IMR-90 (cell line): ENCODE data around the gene SHE. TPM values are rescaled to one million over a fixed set of nuclear protein-coding genes. Genes with fewer than 3 reads are reported as not detected.

ENCODE experiments used
- ATAC-seq: fragments of 200-7000 bp; cut with Tn5 transposase; 2 replicates; pipeline ENCODE4 v1.9.1; 2020; ENCODE audit warnings: low read depth, mild to moderate bottlenecking, moderate library complexity
- BruUV-seq: library from RNA; stranded (reverse); fragments of 400-500 nt; replicated peaks from 2 replicates; lab custom pipeline; 2021; lab: Mats Ljungman, UMichigan
- CTCF ChIA-PET: fragments of 300-600 bp; formaldehyde crosslinking; extraction: SDS; loops from one replicate; lab custom pipeline; 2021; ENCODE audit warnings: antibody characterized with exemption; lab: Yijun Ruan, JAX
- POLR2A ChIA-PET: fragments of 300-600 bp; sonication (Branson Sonifier 250); formaldehyde crosslinking; loops from one replicate; lab custom pipeline; 2022; ENCODE audit warnings: antibody characterized with exemption; ENCODE audit not compliant: unreplicated experiment; lab: Charles Lee
- DNase-seq: peaks from one replicate; pipeline ENCODE4 v3.0.0; 2013
- H2AFZ ChIP-seq: replicated peaks from 2 replicates; pipeline ENCODE3; 2013; ENCODE audit warnings: low read length, mild to moderate bottlenecking; ENCODE audit not compliant: poor library complexity
- H2AK5ac ChIP-seq: 2 replicates; pipeline ENCODE4 v1.6.1; 2013; ENCODE audit warnings: low read depth, low read length, inconsistent platforms
- H2AK9ac ChIP-seq: replicated peaks from 2 replicates; pipeline ENCODE3; 2013; ENCODE audit warnings: mild to moderate bottlenecking, low read depth, low read length, moderate library complexity; ENCODE audit not compliant: poor library complexity
- H2BK120ac ChIP-seq: 2 replicates; pipeline ENCODE4 v1.6.1; 2013; ENCODE audit warnings: low read depth, low read length, inconsistent platforms
- H2BK15ac ChIP-seq: 3 replicates; pipeline ENCODE4 v1.6.1; 2013; ENCODE audit warnings: low read depth, low read length, inconsistent platforms
- H2BK20ac ChIP-seq: 2 replicates; pipeline ENCODE4 v1.6.1; 2013; ENCODE audit warnings: low read depth, mild to moderate bottlenecking, inconsistent platforms, low read length, moderate library complexity
- H2BK5ac ChIP-seq: 2 replicates; pipeline ENCODE4 v1.6.1; 2013; ENCODE audit warnings: mild to moderate bottlenecking, low read depth, low read length, inconsistent platforms; ENCODE audit not compliant: poor library complexity, severe bottlenecking
- H3K14ac ChIP-seq: replicated peaks from 2 replicates; pipeline ENCODE4 v1.6.1; 2013; ENCODE audit warnings: low read depth, low read length, inconsistent platforms
- H3K18ac ChIP-seq: 2 replicates; pipeline ENCODE4 v1.6.1; 2013; ENCODE audit warnings: low read depth, low read length, control low read depth
- H3K23ac ChIP-seq: 2 replicates; pipeline ENCODE4 v1.6.1; 2013; ENCODE audit warnings: low read depth, low read length, inconsistent platforms
- H3K27ac ChIP-seq: 2 replicates; pipeline ENCODE4 v1.5.1; 2013; ENCODE audit warnings: mild to moderate bottlenecking, control low read depth, low read length; ENCODE audit not compliant: insufficient read depth
- H3K27me3 ChIP-seq: 2 replicates; pipeline ENCODE4 v1.6.1; 2013; ENCODE audit warnings: low read length; ENCODE audit not compliant: control insufficient read depth, insufficient read depth
- H3K36me3 ChIP-seq: 2 replicates; pipeline ENCODE4 v1.6.1; 2013; ENCODE audit warnings: low read length, mixed read lengths; ENCODE audit not compliant: control insufficient read depth, insufficient read depth
- H3K4ac ChIP-seq: 2 replicates; pipeline ENCODE4 v1.6.1; 2013; ENCODE audit warnings: low read depth, low read length, inconsistent platforms
- H3K4me1 ChIP-seq: 2 replicates; pipeline ENCODE4 v1.6.1; 2013; ENCODE audit warnings: low read length, mixed read lengths; ENCODE audit not compliant: control insufficient read depth, insufficient read depth
- H3K4me2 ChIP-seq: 2 replicates; pipeline ENCODE4 v1.6.1; 2013; ENCODE audit warnings: low read depth, mild to moderate bottlenecking, control low read depth, low read length, moderate library complexity
- H3K4me3 ChIP-seq: 2 replicates; pipeline ENCODE4 v1.5.1; 2013; ENCODE audit warnings: low read depth, mild to moderate bottlenecking, control low read depth, low read length, moderate library complexity; ENCODE audit not compliant: insufficient read depth
- H3K56ac ChIP-seq: 2 replicates; pipeline ENCODE4 v1.6.1; 2013; ENCODE audit warnings: low read length, inconsistent platforms; ENCODE audit not compliant: insufficient read depth; ENCODE audit errors: extremely low read depth
- H3K79me1 ChIP-seq, 2 experiments: 2 replicates each; pipeline ENCODE4 v1.6.1; 2013; ENCODE audit warnings: low read length in 2 of 2, inconsistent platforms in 1 of 2, low read depth in 1 of 2
- H3K9ac ChIP-seq: 2 replicates; pipeline ENCODE4 v1.6.1; 2013; ENCODE audit warnings: low read depth, low read length, control low read depth
- H3K9me1 ChIP-seq: 2 replicates; pipeline ENCODE4 v1.6.1; 2013; ENCODE audit warnings: low read length, inconsistent platforms; ENCODE audit not compliant: insufficient read depth
- H3K9me3 ChIP-seq: 2 replicates; pipeline ENCODE4 v1.6.1; 2013; ENCODE audit warnings: low read length; ENCODE audit not compliant: control insufficient read depth, insufficient read depth
- H4K20me1 ChIP-seq: 2 replicates; pipeline ENCODE4 v1.6.1; 2013; ENCODE audit warnings: low read length, inconsistent platforms; ENCODE audit not compliant: insufficient read depth
- H4K5ac ChIP-seq: 2 replicates; pipeline ENCODE4 v1.6.1; 2013; ENCODE audit warnings: mild to moderate bottlenecking, low read depth, low read length, control low read depth
- H4K8ac ChIP-seq, 2 experiments: 2 replicates each; pipeline ENCODE4 v1.6.1; 2013; ENCODE audit warnings: low read depth in 2 of 2, low read length in 2 of 2, control low read depth in 1 of 2, inconsistent platforms in 1 of 2
- H4K91ac ChIP-seq: 2 replicates; pipeline ENCODE4 v1.6.1; 2013; ENCODE audit warnings: low read depth, low read length, inconsistent platforms; ENCODE audit not compliant: insufficient read depth
- FOS ChIP-seq: fragments of 150-350 bp; IDR thresholded peaks from 2 replicates; pipeline ENCODE4 v1.6.1; 2016; ENCODE audit warnings: low read depth, low read length
- MAZ ChIP-seq: IDR thresholded peaks from 2 replicates; pipeline ENCODE4 v1.6.1; 2012; ENCODE audit warnings: low read depth, mild to moderate bottlenecking, low read length, improper control_type of control experiment, moderate library complexity, borderline replicate concordance
- NFE2L2 ChIP-seq: fragments of 150-350 bp; IDR thresholded peaks from 2 replicates; pipeline ENCODE4 v1.6.1; 2016; ENCODE audit warnings: low read depth, mild to moderate bottlenecking, low read length
- POLR2A ChIP-seq: IDR thresholded peaks from 2 replicates; pipeline ENCODE4 v1.6.1; 2012; ENCODE audit warnings: mild to moderate bottlenecking, low read depth, low read length
- RCOR1 ChIP-seq: IDR thresholded peaks from 2 replicates; pipeline ENCODE4 v1.6.1; 2012; ENCODE audit warnings: mild to moderate bottlenecking, low read length, improper control_type of control experiment; ENCODE audit not compliant: insufficient replicate concordance
- RFX5 ChIP-seq: IDR thresholded peaks from 2 replicates; pipeline ENCODE4 v1.8.0; 2012; ENCODE audit warnings: low read depth, mild to moderate bottlenecking, low read length, moderate library complexity
- SMC3 ChIP-seq: fragments of 150-350 bp; IDR thresholded peaks from 2 replicates; pipeline ENCODE4 v1.6.1; 2016; ENCODE audit warnings: low read depth, mild to moderate bottlenecking, antibody characterized with exemption, low read length, moderate library complexity
- WGBS, 2 experiments: methylation state at CpG; one replicate each; pipeline versions ENCODE4 v1.1.5 to v1.1.7; 2013; ENCODE audit warnings: missing lambda C conversion rate in 2 of 2; ENCODE audit not compliant: insufficient read length in 1 of 2; ENCODE audit errors: extremely low coverage in 2 of 2; 5-methylcytosine and 5-hydroxymethylcytosine counted together
- dilution Hi-C: fragments of 300-500 bp; cut with HindIII; formaldehyde crosslinking; loops from one replicate; pipeline ENCODE4 v1.14.3; 2018; ENCODE audit warnings: low sequenced_read_pairs; ENCODE audit not compliant: unreplicated experiment
- in situ Hi-C: fragments of 300-500 bp; cut with MboI; formaldehyde crosslinking; loops from 3 replicates; pipeline ENCODE4 v1.14.3; 2019; ENCODE audit warnings: low sequenced_read_pairs, inconsistent platforms, mixed read lengths
- intact Hi-C: fragments of 100-400 bp; cut with micrococcal nuclease; formaldehyde crosslinking; loops from 2 replicates; pipeline ENCODE4 v1.10.0; 2022
- polyA plus RNA-seq, 3 experiments: library from polyadenylated mRNA; depleted of rRNA; stranded (reverse); fragments of >200 nt; gene quantifications; 2 replicates each; pipeline ENCODE4 v1.2.3, GENCODE V29; 2012; ENCODE audit warnings: low replicate concordance in 1 of 3
- total RNA-seq: library from RNA; depleted of rRNA; stranded (reverse); fragments of >200 nt; gene quantifications from 2 replicates; pipeline ENCODE4 v1.2.3, GENCODE V29; 2012
- TF ChIP-seq, protein P1 (sequence below): fragments of 150-350 bp; IDR thresholded peaks from 2 replicates; pipeline ENCODE4 v1.6.1; 2017; ENCODE audit warnings: mild to moderate bottlenecking, antibody characterized with exemption, low read length, low read depth
- TF ChIP-seq, protein P2 (sequence below): conservative IDR thresholded peaks from 2 replicates; pipeline ENCODE4 v1.5.1; 2012; ENCODE audit warnings: mild to moderate bottlenecking, low read depth, low read length, improper control_type of control experiment

SHE gene
- total and polyA plus RNA-seq, 2 of the 4 experiments (the other 2 are of a cell fraction): not detected

- no TSS peak for BruUV-seq
- no peak overlapping the region for H3K18ac ChIP-seq
- no peak overlapping the region for H3K27ac ChIP-seq
- H3K27me3 ChIP-seq: peaks cover 72% of the 10 kb centered on the region
- H2BK120ac ChIP-seq: no peak overlapping the region
- H2BK20ac ChIP-seq: no peak overlapping the region
- no peak overlapping the region for H3K56ac ChIP-seq
- H4K8ac ChIP-seq: no peak overlapping the region
- peaks cover 25% of the 10 kb centered on the region for H3K9me3 ChIP-seq
- H2BK15ac ChIP-seq: no peak overlapping the region
- no peaks in the 10 kb centered on the region for H3K79me1 ChIP-seq
- no peak overlapping the region for H4K5ac ChIP-seq
- no peak overlapping the region for H3K4me3 ChIP-seq
- in situ Hi-C loops (no loop called here), dilution Hi-C loops (no loop called here), intact Hi-C loops (no loop called here)
- WGBS, 2 experiments: 90% methylated on average over 2 of the region's 8 CpGs; no CpG with 5 or more reads in 1 of the 2 experiments
- no peak overlapping the region for H3K14ac ChIP-seq
- no peaks in the 10 kb centered on the region for H3K9me1 ChIP-seq
- no peaks in the 10 kb centered on the region for H3K36me3 ChIP-seq
- no peaks in the 10 kb centered on the region for H4K20me1 ChIP-seq
- ChIA-PET CTCF (no interaction called here), POLR2A (no interaction called here)
- no peak overlapping the region for H3K4me2 ChIP-seq
- TF ChIP-seq SMC3 (no peak), FOS (no peak), RFX5 (no peak), RCOR1 (no peak), MAZ (no peak), NFE2L2 (no peak), POLR2A (no peak)
- TF ChIP-seq, protein P1, sequence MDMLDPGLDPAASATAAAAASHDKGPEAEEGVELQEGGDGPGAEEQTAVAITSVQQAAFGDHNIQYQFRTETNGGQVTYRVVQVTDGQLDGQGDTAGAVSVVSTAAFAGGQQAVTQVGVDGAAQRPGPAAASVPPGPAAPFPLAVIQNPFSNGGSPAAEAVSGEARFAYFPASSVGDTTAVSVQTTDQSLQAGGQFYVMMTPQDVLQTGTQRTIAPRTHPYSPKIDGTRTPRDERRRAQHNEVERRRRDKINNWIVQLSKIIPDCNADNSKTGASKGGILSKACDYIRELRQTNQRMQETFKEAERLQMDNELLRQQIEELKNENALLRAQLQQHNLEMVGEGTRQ: no peak
- TF ChIP-seq, protein P2, sequence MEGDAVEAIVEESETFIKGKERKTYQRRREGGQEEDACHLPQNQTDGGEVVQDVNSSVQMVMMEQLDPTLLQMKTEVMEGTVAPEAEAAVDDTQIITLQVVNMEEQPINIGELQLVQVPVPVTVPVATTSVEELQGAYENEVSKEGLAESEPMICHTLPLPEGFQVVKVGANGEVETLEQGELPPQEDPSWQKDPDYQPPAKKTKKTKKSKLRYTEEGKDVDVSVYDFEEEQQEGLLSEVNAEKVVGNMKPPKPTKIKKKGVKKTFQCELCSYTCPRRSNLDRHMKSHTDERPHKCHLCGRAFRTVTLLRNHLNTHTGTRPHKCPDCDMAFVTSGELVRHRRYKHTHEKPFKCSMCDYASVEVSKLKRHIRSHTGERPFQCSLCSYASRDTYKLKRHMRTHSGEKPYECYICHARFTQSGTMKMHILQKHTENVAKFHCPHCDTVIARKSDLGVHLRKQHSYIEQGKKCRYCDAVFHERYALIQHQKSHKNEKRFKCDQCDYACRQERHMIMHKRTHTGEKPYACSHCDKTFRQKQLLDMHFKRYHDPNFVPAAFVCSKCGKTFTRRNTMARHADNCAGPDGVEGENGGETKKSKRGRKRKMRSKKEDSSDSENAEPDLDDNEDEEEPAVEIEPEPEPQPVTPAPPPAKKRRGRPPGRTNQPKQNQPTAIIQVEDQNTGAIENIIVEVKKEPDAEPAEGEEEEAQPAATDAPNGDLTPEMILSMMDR: no peak
- H3K4ac ChIP-seq: no peak overlapping the region
- no peak overlapping the region for H3K9ac ChIP-seq
- no peak overlapping the region for H4K91ac ChIP-seq
- ATAC-seq (no peak), DNase-seq (no peak)
- H3K23ac ChIP-seq: no peak overlapping the region; the same call in 1 of the 2 replicates
- H2AK9ac ChIP-seq: no peak overlapping the region
- H2BK5ac ChIP-seq: no peak overlapping the region
- H3K4me1 ChIP-seq: peaks cover 2% of the 10 kb centered on the region; the same call in 1 of the 2 replicates
- no peak overlapping the region for H2AK5ac ChIP-seq
- no peak overlapping the region for H2AFZ ChIP-seq
Measured at GRCh38 chr1:154500533-154500932, 1.7 kb downstream of the SHE start.
